D721Med (cell line): Measurements from ENCODE around the gene PTPRM.

Experiments used
- DNase-seq: peaks from one replicate; pipeline ENCODE4 v3.0.0; 2011; ENCODE audit warnings: low spot score; ENCODE audit not compliant: insufficient read length
- FAIRE-seq: peaks from 2 replicates; lab custom pipeline; 2011; peaks lifted over from hg19 to GRCh38; lab: Jason Lieb, UNC
- TF ChIP-seq, protein P1 (sequence below): IDR thresholded peaks from 2 replicates; pipeline ENCODE4 v1.5.1; 2012; ENCODE audit warnings: mild to moderate bottlenecking, control low read depth; ENCODE audit not compliant: insufficient read depth; ENCODE audit errors: missing control alignments

The PTPRM gene

DNA sequence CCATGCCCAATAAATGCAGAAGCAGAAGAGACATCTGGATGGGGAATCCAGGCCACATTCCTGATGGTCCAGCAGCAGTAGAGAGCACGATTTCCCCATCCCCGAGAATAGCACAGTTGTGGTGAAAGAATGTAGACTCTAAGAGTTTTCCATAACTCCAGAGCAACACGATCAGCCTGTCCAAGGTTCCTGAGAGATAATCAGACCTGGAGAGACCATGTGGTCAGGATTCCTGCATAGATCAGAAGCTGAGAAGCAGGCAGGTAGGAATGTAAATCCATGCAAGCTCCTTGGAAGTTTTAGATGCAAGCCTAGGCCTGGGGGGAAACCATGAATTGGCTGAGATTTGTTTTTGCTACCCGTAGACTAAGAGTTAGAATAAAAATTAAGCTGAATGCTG is 34.2 kb upstream of the PTPRM start:
- FAIRE-seq (no peak), DNase-seq (no peak)
- TF ChIP-seq, protein P1, sequence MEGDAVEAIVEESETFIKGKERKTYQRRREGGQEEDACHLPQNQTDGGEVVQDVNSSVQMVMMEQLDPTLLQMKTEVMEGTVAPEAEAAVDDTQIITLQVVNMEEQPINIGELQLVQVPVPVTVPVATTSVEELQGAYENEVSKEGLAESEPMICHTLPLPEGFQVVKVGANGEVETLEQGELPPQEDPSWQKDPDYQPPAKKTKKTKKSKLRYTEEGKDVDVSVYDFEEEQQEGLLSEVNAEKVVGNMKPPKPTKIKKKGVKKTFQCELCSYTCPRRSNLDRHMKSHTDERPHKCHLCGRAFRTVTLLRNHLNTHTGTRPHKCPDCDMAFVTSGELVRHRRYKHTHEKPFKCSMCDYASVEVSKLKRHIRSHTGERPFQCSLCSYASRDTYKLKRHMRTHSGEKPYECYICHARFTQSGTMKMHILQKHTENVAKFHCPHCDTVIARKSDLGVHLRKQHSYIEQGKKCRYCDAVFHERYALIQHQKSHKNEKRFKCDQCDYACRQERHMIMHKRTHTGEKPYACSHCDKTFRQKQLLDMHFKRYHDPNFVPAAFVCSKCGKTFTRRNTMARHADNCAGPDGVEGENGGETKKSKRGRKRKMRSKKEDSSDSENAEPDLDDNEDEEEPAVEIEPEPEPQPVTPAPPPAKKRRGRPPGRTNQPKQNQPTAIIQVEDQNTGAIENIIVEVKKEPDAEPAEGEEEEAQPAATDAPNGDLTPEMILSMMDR: no peak

DNA sequence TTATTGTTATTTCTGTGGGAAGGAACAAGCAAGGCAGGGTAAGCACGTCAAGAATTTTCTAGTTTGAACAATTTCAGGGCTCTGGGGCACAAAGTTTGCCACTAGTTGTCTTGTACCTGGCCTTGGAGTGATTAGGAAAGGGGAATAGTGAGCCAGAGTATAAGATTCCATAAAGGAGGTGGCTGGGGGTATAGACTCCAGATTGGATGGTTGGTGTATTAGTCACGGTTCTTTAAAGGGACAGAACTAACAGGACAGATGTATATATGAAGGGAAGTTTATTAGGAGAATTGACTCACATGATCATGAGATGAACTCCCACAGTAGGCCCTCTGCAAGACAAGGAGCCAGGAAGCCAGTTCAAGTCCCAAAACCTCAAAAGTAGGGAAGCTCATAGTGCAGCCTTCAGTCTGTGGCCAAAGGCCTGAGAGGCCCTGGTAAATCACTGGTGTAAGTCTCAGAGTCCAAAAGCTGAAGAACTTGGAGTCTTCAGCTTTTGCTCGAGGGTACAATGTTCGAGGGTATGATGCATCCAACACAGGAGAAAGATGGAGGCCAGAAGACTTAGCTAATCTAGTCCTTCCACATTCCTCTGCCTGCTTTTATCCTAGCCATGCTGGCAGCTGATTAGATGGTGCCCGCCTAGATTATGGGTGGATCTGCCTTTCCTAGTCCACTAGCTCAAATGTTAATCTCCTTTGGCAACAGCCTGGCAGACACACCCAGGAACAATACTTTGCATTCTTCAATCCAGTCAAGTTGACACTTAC is 31.5 kb upstream of the PTPRM start:
- FAIRE-seq (no peak), DNase-seq (no peak)
- TF ChIP-seq, protein P1: no peak

DNA sequence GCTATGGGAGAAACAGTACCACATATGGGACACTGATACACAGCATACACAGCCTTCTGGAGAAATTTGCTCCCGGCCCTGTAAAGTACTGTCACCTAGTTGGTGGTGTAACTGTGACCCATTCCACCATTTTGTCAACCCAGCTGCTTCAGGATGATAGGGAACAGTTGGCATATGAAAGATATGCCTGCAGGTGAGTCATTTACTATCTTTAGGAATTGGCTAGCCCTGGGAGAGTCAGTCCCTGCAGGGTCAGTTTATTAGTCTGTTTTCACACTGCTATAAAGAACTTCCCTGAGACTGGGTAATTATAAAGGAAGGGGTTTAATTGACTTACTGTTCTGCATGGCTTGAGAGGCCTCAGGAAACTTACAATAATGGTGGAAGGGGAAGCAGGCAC is 30.0 kb upstream of the PTPRM start:
- DNase-seq: no peak
- FAIRE-seq: no peak
- TF ChIP-seq, protein P1: no peak

DNA sequence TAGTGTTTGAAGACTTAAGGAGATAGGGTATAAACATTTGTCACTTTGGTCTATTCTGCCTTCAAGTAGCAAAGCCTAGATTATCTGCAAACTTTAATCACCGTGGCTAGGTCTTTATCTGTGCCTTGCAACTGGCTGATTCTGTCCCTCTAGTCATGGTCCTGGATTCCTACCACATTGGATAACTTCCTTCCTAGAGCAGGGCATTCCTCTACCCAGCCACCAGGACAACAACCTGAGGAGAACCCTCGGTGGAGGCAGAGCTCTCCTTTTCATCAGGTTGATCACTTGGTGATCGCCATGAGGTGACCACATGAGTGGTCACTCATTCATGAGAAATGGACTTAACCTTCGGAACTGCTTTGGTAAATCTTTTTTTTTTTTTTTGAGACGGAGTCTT is 25.3 kb upstream of the PTPRM start:
- TF ChIP-seq, protein P1: no peak
- DNase-seq: no peak
- no peak for FAIRE-seq

DNA sequence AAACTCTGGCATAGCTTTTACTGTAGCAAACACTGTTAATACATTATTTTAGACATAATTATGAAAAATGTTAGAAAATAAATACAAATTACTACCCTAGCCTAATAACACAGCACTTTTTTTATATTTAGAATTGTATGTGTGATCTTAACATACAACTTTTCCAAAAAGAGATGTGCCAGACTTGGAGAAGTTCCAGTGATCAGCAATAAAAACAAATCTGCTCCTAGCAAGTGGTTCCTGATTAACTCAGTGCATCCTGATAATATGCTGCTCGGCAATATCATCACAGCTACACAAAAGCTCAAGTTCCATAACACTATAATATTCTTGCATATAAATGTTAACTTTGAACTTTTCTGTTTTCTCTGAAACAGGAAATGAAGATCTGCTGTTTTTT is 22.4 kb upstream of the PTPRM start:
- DNase-seq (no peak), FAIRE-seq (no peak)

DNA sequence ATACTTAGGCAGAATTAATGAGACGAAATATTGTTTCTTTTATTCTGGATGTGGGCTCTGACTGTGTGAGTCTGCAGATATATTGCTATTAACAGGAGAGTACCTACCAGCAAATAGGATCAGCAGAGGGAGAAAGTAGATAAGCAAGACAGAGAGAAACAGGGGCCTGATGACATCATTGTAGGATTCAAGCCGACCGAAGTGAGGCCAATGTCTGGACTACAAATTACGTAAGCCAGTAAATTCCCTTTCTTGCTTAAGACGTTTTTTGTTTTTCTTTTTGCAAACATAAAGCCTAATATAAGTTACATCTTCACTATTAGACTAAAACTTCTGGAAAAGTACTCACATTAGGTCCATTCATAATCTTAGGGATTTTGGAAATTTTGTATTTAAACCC is 21.4 kb upstream of the PTPRM start:
- no peak for FAIRE-seq
- no peak for DNase-seq
- TF ChIP-seq, protein P1: no peak

More for the DNA sequence above, 22.4 kb upstream of the PTPRM start:
- TF ChIP-seq, protein P1: no peak

DNA sequence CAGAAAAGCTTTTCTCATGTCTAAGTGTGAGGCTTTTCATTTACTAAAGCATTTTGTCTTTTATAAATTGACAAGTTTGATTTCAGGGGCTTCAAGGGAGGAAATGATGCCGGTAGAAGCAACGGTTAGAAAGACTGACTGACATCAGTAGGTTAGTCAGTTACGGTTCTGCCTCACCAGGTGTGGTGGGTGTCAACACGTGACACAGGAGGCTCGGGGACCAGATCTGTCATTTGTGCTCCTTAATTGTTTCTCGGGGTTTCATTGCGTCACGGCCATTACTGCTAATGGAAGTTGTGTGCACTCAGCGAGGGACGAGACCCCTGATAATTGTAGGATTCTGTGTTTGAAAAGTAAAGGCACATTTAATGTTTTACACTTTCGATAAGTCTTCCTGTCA is 18.9 kb upstream of the PTPRM start:
- no peak for DNase-seq

More for the DNA sequence above, 18.9 kb upstream of the PTPRM start:
- FAIRE-seq: no peak
- TF ChIP-seq, protein P1: no peak
